HepG2 (cell line): Measurements from ENCODE around the gene SCAPER. TPM values are rescaled to one million over a fixed set of nuclear protein-coding genes. Genes with fewer than 3 reads are reported as not detected.

ENCODE experiments used
- DRAP1 ChIP-seq: IDR thresholded peaks from 2 replicates; pipeline ENCODE4 v1.6.1; 2016; ENCODE audit warnings: missing genetic modification reagents, missing compliant biosample characterization
- FOXK2 ChIP-seq: fragments of 450-650 bp; IDR thresholded peaks from 2 replicates; pipeline ENCODE4 v1.6.1; 2016
- HNRNPUL1 ChIP-seq: fragments of 200-400 bp; formaldehyde crosslinking; IDR thresholded peaks from 2 replicates; pipeline ENCODE4 v1.6.1; 2017; ENCODE audit warnings: low read depth, mild to moderate bottlenecking, low read length, moderate library complexity
- KMT2A ChIP-seq: sonication (generic); formaldehyde crosslinking; IDR thresholded peaks from 2 replicates; pipeline ENCODE4 v1.4.0; 2020; ENCODE audit warnings: missing genetic modification reagents
- MYPOP ChIP-seq: sonication (generic); formaldehyde crosslinking; IDR thresholded peaks from 2 replicates; pipeline ENCODE4 v1.8.1; 2023; ENCODE audit warnings: mild to moderate bottlenecking, moderate library complexity, missing genetic modification reagents
- TRIM24 ChIP-seq: sonication (generic); formaldehyde crosslinking; IDR thresholded peaks from 2 replicates; pipeline ENCODE4 v1.8.0; 2022; ENCODE audit warnings: mild to moderate bottlenecking, missing genetic modification reagents
- XBP1 ChIP-seq: sonication (generic); formaldehyde crosslinking; IDR thresholded peaks from 2 replicates; pipeline ENCODE4 v1.5.0; 2020; ENCODE audit warnings: missing genetic modification reagents
- ZBTB25 ChIP-seq: IDR thresholded peaks from 2 replicates; pipeline ENCODE4 v1.6.1; 2018; ENCODE audit warnings: missing genetic modification reagents
- ZFP36L1 ChIP-seq: sonication (generic); formaldehyde crosslinking; IDR thresholded peaks from 2 replicates; pipeline ENCODE4 v1.8.0; 2022; ENCODE audit warnings: mild to moderate bottlenecking, missing genetic modification reagents, moderate library complexity
- ZNF280D ChIP-seq: sonication (generic); formaldehyde crosslinking; IDR thresholded peaks from 2 replicates; pipeline ENCODE4 v1.5.1; 2020; ENCODE audit warnings: mild to moderate bottlenecking, missing genetic modification reagents
- ZNF292 ChIP-seq: sonication (generic); formaldehyde crosslinking; IDR thresholded peaks from 2 replicates; pipeline ENCODE4 v1.8.1; 2022; ENCODE audit warnings: mild to moderate bottlenecking, low read depth, missing genetic modification reagents, borderline replicate concordance
- ZNF317 ChIP-seq: sonication (generic); formaldehyde crosslinking; IDR thresholded peaks from 2 replicates; pipeline ENCODE4 v1.5.0; 2020; ENCODE audit warnings: mild to moderate bottlenecking, missing genetic modification reagents
- ZNF691 ChIP-seq: sonication (generic); formaldehyde crosslinking; IDR thresholded peaks from 2 replicates; pipeline ENCODE4 v1.4.0; 2020; ENCODE audit warnings: missing genetic modification reagents, low read depth, mild to moderate bottlenecking, borderline replicate concordance
- ZNF749 ChIP-seq: sonication (generic); formaldehyde crosslinking; IDR thresholded peaks from 2 replicates; pipeline ENCODE4 v1.8.0; 2022; ENCODE audit warnings: mild to moderate bottlenecking, missing genetic modification reagents, moderate library complexity, borderline replicate concordance
- ZNF816 ChIP-seq: sonication (generic); formaldehyde crosslinking; IDR thresholded peaks from 2 replicates; pipeline ENCODE4 v1.8.0; 2022; ENCODE audit warnings: missing genetic modification reagents, mild to moderate bottlenecking, borderline replicate concordance
- ZSCAN12 ChIP-seq: sonication (generic); formaldehyde crosslinking; IDR thresholded peaks from 2 replicates; pipeline ENCODE4 v1.9.0; 2021; ENCODE audit warnings: mild to moderate bottlenecking, missing genetic modification reagents
- polyA plus RNA-seq, 8 experiments: library from polyadenylated mRNA; depleted of rRNA in 3 of 8; stranded (reverse) in 7 of 8; unstranded in 1 of 8; fragments of >200 nt; fragmentation: Illumina TruSeq in 4 of 8; extraction: Trizol in 4 of 8; gene quantifications; 2 replicates each; pipeline versions ENCODE4 v1.2.1 to v1.2.3, GENCODE V29; 2011 to 2016; ENCODE audit warnings: low read depth in 4 of 8, missing spikeins in 1 of 8, mixed read lengths in 1 of 8; ENCODE audit not compliant: insufficient read depth in 1 of 8
- total RNA-seq, 5 experiments: library from RNA; depleted of rRNA; stranded (reverse); fragments of >200 nt; fragmentation: Illumina TruSeq; extraction: Trizol; gene quantifications; 2 replicates each; pipeline ENCODE4 v1.2.3, GENCODE V29; 2016; ENCODE audit warnings: low read depth in 1 of 5

The SCAPER gene
- total and polyA plus RNA-seq, 2 of the 13 experiments (the other 11 are each of a cell fraction or from before 2014, with no cell fraction given): 4.3 to 10.5 TPM

GRCh38 chr15:76337059-76337695, 568.0 kb downstream of the SCAPER start (continued):
- TF ChIP-seq ZNF749 (CRISPR knock-in tag) (no peak), HNRNPUL1 (no peak), FOXK2 (0 out of 2 replicates have a peak, but pooled peaks have one; percentile 38), ZBTB25 (CRISPR knock-in tag) (0 out of 2 replicates have a peak, but pooled peaks have one; percentile 13), ZNF317 (CRISPR knock-in tag) (peak; percentile 38; the same call in 1 of the 2 replicates), DRAP1 (CRISPR knock-in tag) (no peak), ZNF816 (CRISPR knock-in tag) (peak; percentile 31; the same call in 1 of the 2 replicates), XBP1 (no peak), ZFP36L1 (CRISPR knock-in tag) (no peak), ZNF691 (CRISPR knock-in tag) (0 out of 2 replicates have a peak, but pooled peaks have one; percentile 4), ZSCAN12 (CRISPR knock-in tag) (no peak), MYPOP (CRISPR knock-in tag) (peak; percentile 41; the same call in 1 of the 2 replicates), ZNF280D (CRISPR knock-in tag) (peak; percentile 6; the same call in 1 of the 2 replicates), KMT2A (CRISPR knock-in tag) (no peak; the same call in none of the 2 replicates), TRIM24 (CRISPR knock-in tag) (no peak), ZNF292 (CRISPR knock-in tag) (0 out of 2 replicates have a peak, but pooled peaks have one; percentile 2)
